ENCODE data around the gene SH3RF3. TPM values are rescaled to one million over a fixed set of nuclear protein-coding genes. Genes with fewer than 3 reads are reported as not detected.

SH3RF3 gene
- polyA plus RNA-seq, 2 donors, result 1.1 to 1.3 TPM

DNA sequence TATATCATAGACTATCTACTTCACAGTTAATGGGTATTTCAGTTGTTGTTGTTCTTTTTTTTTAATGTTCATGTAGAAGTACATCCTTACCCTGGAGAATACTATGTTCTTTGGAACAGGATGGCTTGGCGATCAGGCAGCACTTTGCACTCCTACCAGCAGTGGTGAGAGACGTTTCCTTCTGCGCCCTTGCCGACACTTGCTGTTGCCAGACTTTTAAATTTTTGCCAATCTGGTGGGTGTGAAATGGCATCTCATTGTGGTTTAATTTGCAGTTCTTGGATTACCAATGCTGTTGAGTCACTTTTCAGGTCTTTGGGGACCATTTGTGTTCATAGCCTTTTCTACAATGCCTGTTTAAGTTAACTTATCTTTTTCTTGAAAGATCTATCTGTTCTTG, 197.3 kb downstream of the SH3RF3 start:
- Histone ChIP-seq H3K4me1 (ENCODE audit: control insufficient read depth in 2 of 2, insufficient read depth in 2 of 2, low read length in 1 of 2) (peaks cover 2% of the 10 kb centered on the region in 2 donors), H3K27ac (ENCODE audit: low read depth in 2 of 2, low read length in 1 of 2) (no peak overlapping the region)

DNA sequence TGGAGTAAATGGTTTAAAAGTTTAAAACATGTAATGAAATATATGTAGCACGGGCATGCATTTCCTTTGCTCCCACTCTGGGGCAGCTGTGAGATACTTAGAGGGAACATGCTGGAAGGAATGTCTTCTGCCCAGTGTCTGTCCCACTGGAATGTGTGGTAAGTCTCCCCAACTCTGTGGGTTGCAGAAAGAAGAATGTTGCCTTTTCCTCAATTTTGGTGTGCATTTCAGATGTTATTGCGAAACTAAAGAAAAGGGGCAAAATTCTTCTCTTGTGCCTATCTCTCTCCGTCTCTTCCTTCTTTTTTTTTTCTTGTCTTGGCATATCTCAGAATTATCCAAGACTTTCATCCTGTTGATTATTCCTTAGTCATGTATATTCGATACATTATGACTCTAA, 201.1 kb downstream of the SH3RF3 start:
- WGBS, 2 donors, result 96% methylated on average over 4 of the region's 4 CpGs
- Histone ChIP-seq H3K9me3 (ENCODE audit: control insufficient read depth in 2 of 2, insufficient read depth in 1 of 2, low read depth in 1 of 2, low read length in 1 of 2) (no peaks in the 10 kb centered on the region), H3K4me1 (ENCODE audit: control insufficient read depth in 2 of 2, insufficient read depth in 2 of 2, low read length in 1 of 2) (peaks cover 4 to 9% of the 10 kb centered on the region in 2 donors), H3K36me3 (ENCODE audit: control insufficient read depth in 2 of 2, insufficient read depth in 2 of 2, low read length in 1 of 2) (no peaks in the 10 kb centered on the region), H3K27me3 (ENCODE audit: control insufficient read depth in 1 of 2, insufficient read depth in 2 of 2, low read length in 2 of 2) (no peaks in the 10 kb centered on the region), H3K27ac (ENCODE audit: low read depth in 2 of 2, low read length in 1 of 2) (no peak overlapping the region), H3K4me3 (ENCODE audit: low read depth in 1 of 2, low read length in 2 of 2) (no peak overlapping the region)

More for the DNA sequence above, 197.3 kb downstream of the SH3RF3 start:
- Histone ChIP-seq H3K27me3 (ENCODE audit: control insufficient read depth in 1 of 2, insufficient read depth in 2 of 2, low read length in 2 of 2) (no peaks in the 10 kb centered on the region), H3K9me3 (ENCODE audit: control insufficient read depth in 2 of 2, insufficient read depth in 1 of 2, low read depth in 1 of 2, low read length in 1 of 2) (no peaks in the 10 kb centered on the region), H3K4me3 (ENCODE audit: low read depth in 1 of 2, low read length in 2 of 2) (no peak overlapping the region), H3K36me3 (ENCODE audit: control insufficient read depth in 2 of 2, insufficient read depth in 2 of 2, low read length in 1 of 2) (no peaks in the 10 kb centered on the region)
- WGBS, 2 donors, result 72 to 86% methylated on average over 4 of the region's 4 CpGs

DNA sequence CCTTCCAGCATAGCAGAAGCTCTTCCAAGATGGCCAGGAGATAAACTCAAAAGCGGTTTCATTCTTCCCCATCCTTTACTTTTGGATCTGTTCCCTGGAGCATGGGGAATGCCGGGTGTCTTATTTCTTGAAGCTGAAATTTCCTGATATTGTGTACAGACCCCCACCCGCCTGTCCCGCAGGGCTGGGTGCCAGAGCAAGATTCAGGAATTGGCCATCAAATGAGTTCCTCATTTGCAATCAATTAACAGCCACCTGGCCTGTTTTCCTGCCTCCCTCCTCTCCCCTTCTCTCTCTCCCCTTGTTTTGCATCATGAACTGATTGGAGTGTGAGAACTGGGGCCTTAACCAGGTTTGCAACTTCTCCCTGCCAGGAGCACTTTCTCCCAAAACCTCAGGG, 202.1 kb downstream of the SH3RF3 start:
- Histone ChIP-seq H3K27me3 (ENCODE audit: control insufficient read depth in 1 of 2, insufficient read depth in 2 of 2, low read length in 2 of 2) (no peaks in the 10 kb centered on the region), H3K4me1 (ENCODE audit: control insufficient read depth in 2 of 2, insufficient read depth in 2 of 2, low read length in 1 of 2) (peaks cover 2 to 9% of the 10 kb centered on the region in 2 donors), H3K27ac (ENCODE audit: low read depth in 2 of 2, low read length in 1 of 2) (peak overlapping the region in 1 of 2 donors; percentile 16), H3K9me3 (ENCODE audit: control insufficient read depth in 2 of 2, insufficient read depth in 1 of 2, low read depth in 1 of 2, low read length in 1 of 2) (no peaks in the 10 kb centered on the region), H3K4me3 (ENCODE audit: low read depth in 1 of 2, low read length in 2 of 2) (no peak overlapping the region), H3K36me3 (ENCODE audit: control insufficient read depth in 2 of 2, insufficient read depth in 2 of 2, low read length in 1 of 2) (no peaks in the 10 kb centered on the region)
- WGBS, 2 donors, result 54 to 59% methylated on average over 4 of the region's 4 CpGs

DNA sequence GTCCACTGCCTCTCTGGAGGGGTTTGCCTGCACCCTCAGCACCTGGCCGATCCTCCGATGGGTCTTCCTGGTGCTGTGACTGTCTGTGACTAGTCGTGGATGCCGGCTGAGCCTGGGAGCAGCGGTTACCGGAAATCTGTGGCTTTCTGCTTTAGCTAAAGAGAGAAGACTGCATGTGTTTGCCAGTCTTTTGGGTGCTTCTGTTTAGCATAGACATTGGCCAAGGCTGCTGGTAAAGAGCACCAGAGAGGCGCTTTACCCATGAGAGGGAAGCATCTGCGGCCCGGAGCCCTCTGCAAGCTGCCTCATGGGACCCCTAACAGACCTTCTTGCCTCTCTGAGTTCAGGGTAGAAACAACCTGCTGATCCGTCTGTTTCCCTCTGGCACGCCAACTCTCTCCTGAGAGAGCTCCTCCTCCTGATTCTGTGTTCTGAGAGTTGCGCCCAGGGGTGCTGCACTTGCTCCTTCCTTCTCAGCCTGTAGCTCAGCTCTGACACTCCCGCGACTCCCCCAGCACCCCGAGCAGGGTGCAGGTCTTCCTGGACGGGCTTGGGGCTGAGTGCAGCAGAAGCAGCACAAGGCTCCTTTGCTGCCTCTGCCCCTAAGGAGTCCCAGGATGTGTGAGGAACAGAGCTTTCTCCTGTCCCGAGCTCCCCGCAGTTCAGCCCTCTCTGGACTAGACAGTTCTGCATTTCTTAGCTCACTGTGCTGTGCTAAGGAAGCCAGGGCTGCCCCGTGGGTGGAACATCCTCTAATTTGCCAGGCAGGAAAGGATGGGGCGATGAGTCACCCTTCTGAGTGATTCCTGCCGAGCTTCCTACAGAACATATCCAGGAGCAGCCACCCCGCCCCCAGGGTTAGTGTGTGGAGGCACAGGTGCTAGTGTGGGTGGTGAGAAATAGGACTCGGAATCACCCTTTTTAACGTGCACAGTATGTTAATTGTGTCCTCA, 203.2 kb downstream of the SH3RF3 start:
- H3K4me3 ChIP-seq (ENCODE audit: low read depth in 1 of 2, low read length in 2 of 2), result peak overlapping the region in 1 of 2 donors; percentile 9
- no peaks in the 10 kb centered on the region for H3K9me3 ChIP-seq (ENCODE audit: control insufficient read depth in 2 of 2, insufficient read depth in 1 of 2, low read depth in 1 of 2, low read length in 1 of 2)

DNA sequence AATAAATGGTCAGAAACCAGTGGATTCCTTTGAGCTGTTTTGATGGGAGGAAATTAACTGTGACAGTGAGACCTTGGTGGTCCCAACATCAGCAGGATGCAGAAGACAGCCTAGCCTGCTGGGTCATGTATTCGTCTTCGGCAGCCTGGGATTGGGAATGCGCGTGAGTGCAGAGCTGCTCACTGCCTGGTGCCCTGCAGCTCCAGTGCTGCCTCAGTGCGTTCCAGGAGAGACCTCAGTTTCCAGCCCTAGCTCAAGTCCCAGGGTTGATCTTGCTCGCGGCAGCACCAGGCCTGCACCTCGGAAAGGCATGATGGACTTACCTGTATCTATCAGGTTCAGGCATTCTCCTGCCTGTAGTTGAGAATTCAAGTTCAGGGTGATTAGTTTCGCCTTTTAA, 203.9 kb downstream of the SH3RF3 start:
- WGBS, 2 donors, result 81% methylated on average over 9 of the region's 9 CpGs
- Histone ChIP-seq H3K36me3 (ENCODE audit: control insufficient read depth in 2 of 2, insufficient read depth in 2 of 2, low read length in 1 of 2) (no peaks in the 10 kb centered on the region), H3K27me3 (ENCODE audit: control insufficient read depth in 1 of 2, insufficient read depth in 2 of 2, low read length in 2 of 2) (no peaks in the 10 kb centered on the region), H3K9me3 (ENCODE audit: control insufficient read depth in 2 of 2, insufficient read depth in 1 of 2, low read depth in 1 of 2, low read length in 1 of 2) (no peaks in the 10 kb centered on the region), H3K4me1 (ENCODE audit: control insufficient read depth in 2 of 2, insufficient read depth in 2 of 2, low read length in 1 of 2) (peaks cover 2 to 9% of the 10 kb centered on the region in 2 donors), H3K4me3 (ENCODE audit: low read depth in 1 of 2, low read length in 2 of 2) (no peak overlapping the region), H3K27ac (ENCODE audit: low read depth in 2 of 2, low read length in 1 of 2) (peak overlapping the region in 1 of 2 donors; percentile 48)

More for the DNA sequence above, 203.2 kb downstream of the SH3RF3 start:
- 34 to 43% methylated on average over 24 of the region's 24 CpGs for WGBS, 2 donors
- H3K4me1 ChIP-seq (ENCODE audit: control insufficient read depth in 2 of 2, insufficient read depth in 2 of 2, low read length in 1 of 2), result peaks cover 2 to 9% of the 10 kb centered on the region in 2 donors
- H3K27ac ChIP-seq (ENCODE audit: low read depth in 2 of 2, low read length in 1 of 2), result peak overlapping the region; percentile 32 to 82
- no peaks in the 10 kb centered on the region for H3K36me3 ChIP-seq (ENCODE audit: control insufficient read depth in 2 of 2, insufficient read depth in 2 of 2, low read length in 1 of 2)
- no peaks in the 10 kb centered on the region for H3K27me3 ChIP-seq (ENCODE audit: control insufficient read depth in 1 of 2, insufficient read depth in 2 of 2, low read length in 2 of 2)

DNA sequence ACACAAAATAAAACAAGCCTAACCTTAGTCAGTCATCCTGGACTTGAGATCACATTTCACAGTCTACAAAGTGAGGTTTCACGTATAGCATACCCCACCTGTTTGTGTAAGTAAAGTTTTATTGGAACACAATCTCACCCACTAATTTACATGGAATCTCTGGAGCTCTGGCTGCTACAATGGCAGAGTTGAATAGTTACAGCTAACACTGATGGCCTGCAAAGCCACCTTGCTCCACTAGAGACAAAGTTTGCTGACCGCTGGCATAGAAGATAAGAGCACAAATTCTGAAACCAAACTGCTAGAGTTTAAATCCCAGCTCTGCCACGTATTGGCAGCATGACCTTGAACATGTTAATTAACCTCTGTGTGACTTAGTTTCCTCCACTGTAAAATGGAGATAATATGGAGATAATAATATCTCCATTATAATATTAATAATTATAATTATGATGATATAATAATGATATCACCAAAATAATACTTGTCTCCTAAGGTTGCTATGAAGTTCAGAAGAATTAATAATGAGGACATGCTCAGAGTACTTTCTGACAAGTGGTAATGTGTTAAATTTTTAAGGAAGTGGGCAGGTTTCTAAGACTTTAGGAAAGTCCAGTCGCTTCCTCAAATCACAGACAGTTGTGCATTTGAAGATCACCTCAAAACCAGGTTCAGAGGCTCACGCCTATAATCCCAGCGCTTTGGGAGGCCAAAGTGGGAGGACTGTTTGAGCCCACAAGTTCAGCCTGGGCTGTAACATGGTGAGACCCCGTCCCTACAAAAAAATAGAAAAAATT, 204.6 kb downstream of the SH3RF3 start:
- WGBS, 2 donors, result 82 to 89% methylated on average over 7 of the region's 7 CpGs
- peaks cover 2 to 9% of the 10 kb centered on the region in 2 donors for H3K4me1 ChIP-seq (ENCODE audit: control insufficient read depth in 2 of 2, insufficient read depth in 2 of 2, low read length in 1 of 2)
- H3K27ac ChIP-seq (ENCODE audit: low read depth in 2 of 2, low read length in 1 of 2), result no peak overlapping the region
- no peak overlapping the region for H3K4me3 ChIP-seq (ENCODE audit: low read depth in 1 of 2, low read length in 2 of 2)
- no peaks in the 10 kb centered on the region for H3K9me3 ChIP-seq (ENCODE audit: control insufficient read depth in 2 of 2, insufficient read depth in 1 of 2, low read depth in 1 of 2, low read length in 1 of 2)
- no peaks in the 10 kb centered on the region for H3K36me3 ChIP-seq (ENCODE audit: control insufficient read depth in 2 of 2, insufficient read depth in 2 of 2, low read length in 1 of 2)
- no peaks in the 10 kb centered on the region for H3K27me3 ChIP-seq (ENCODE audit: control insufficient read depth in 1 of 2, insufficient read depth in 2 of 2, low read length in 2 of 2)

DNA sequence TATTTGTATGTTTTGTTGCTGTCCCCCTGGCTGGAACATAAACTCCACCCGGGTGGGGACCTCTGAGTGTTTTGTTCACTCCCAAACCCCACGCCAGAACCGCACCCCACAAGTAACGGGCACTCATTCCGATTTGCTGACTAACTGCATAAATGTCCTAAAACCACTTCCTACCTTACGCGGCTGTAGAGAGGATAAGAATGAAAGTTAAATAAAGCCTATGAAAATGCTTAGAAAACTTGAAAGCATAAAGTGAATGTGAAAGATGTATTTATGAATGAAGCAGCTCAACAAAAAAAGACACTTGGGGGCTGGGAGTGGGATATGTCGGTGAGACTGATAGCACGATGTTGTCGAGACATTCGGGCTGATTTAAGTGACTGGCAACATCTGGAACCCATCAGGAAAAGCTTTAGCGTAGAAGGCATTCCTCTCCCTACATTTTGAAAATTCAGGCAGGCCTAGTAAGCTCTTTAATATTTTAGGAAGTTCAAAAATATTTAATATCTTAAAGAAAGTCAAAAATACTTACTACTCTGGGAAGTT, 206.7 kb downstream of the SH3RF3 start:
- Histone ChIP-seq H3K27me3 (ENCODE audit: control insufficient read depth in 1 of 2, insufficient read depth in 2 of 2, low read length in 2 of 2) (no peaks in the 10 kb centered on the region), H3K9me3 (ENCODE audit: control insufficient read depth in 2 of 2, insufficient read depth in 1 of 2, low read depth in 1 of 2, low read length in 1 of 2) (no peaks in the 10 kb centered on the region), H3K4me3 (ENCODE audit: low read depth in 1 of 2, low read length in 2 of 2) (no peak overlapping the region), H3K27ac (ENCODE audit: low read depth in 2 of 2, low read length in 1 of 2) (no peak overlapping the region), H3K4me1 (ENCODE audit: control insufficient read depth in 2 of 2, insufficient read depth in 2 of 2, low read length in 1 of 2) (peaks cover 2 to 9% of the 10 kb centered on the region in 2 donors), H3K36me3 (ENCODE audit: control insufficient read depth in 2 of 2, insufficient read depth in 2 of 2, low read length in 1 of 2) (no peaks in the 10 kb centered on the region)
- 44 to 49% methylated on average over 12 of the region's 12 CpGs for WGBS, 2 donors

DNA sequence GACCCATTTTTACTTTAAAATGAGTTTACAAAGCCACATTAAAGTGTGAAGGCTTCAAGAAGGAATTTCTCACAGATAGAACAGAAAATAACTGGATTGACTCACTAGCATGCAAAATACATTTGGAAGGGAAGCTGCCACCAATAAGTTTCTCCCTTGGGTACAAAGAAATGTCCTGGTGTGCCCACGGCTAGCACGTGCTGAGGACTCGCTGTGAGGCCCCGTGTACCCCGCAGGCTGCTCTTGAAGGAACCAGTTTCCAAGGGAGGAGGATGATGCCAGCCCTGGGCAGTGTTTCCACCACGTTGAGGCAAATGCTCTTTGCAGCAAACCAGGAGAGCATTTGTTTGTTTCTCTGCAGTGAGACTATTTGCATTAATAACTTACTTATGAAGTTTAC, 207.3 kb downstream of the SH3RF3 start:
- Histone ChIP-seq H3K4me3 (ENCODE audit: low read depth in 1 of 2, low read length in 2 of 2) (no peak overlapping the region), H3K36me3 (ENCODE audit: control insufficient read depth in 2 of 2, insufficient read depth in 2 of 2, low read length in 1 of 2) (no peaks in the 10 kb centered on the region), H3K27ac (ENCODE audit: low read depth in 2 of 2, low read length in 1 of 2) (no peak overlapping the region), H3K9me3 (ENCODE audit: control insufficient read depth in 2 of 2, insufficient read depth in 1 of 2, low read depth in 1 of 2, low read length in 1 of 2) (no peaks in the 10 kb centered on the region), H3K27me3 (ENCODE audit: control insufficient read depth in 1 of 2, insufficient read depth in 2 of 2, low read length in 2 of 2) (no peaks in the 10 kb centered on the region), H3K4me1 (ENCODE audit: control insufficient read depth in 2 of 2, insufficient read depth in 2 of 2, low read length in 1 of 2) (peaks cover 2 to 9% of the 10 kb centered on the region in 2 donors)
- WGBS, 2 donors, result 61 to 67% methylated on average over 6 of the region's 6 CpGs

DNA sequence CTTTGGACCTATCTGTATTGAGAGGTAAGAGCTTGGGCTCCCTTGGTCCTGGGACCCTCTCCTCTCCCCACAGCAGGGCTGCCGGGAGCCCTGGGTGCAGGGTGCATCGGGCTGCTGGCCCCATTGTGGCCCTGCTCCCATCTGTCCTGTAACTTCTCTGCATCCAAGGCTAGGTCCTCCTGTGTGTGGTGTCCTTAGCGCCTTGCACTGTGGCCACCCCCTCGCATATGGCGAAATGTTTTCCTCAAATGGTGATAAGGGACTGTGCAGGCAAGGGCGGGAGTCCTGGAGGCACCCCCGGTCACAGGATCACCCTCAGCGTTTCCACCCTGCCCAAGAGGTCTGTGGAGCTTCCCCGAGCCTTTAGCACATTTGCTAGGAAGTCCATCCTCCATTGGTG, 208.2 kb downstream of the SH3RF3 start:
- Histone ChIP-seq H3K4me3 (ENCODE audit: low read depth in 1 of 2, low read length in 2 of 2) (no peak overlapping the region), H3K9me3 (ENCODE audit: control insufficient read depth in 2 of 2, insufficient read depth in 1 of 2, low read depth in 1 of 2, low read length in 1 of 2) (no peaks in the 10 kb centered on the region), H3K4me1 (ENCODE audit: control insufficient read depth in 2 of 2, insufficient read depth in 2 of 2, low read length in 1 of 2) (peaks cover 2 to 6% of the 10 kb centered on the region in 2 donors), H3K36me3 (ENCODE audit: control insufficient read depth in 2 of 2, insufficient read depth in 2 of 2, low read length in 1 of 2) (no peaks in the 10 kb centered on the region), H3K27ac (ENCODE audit: low read depth in 2 of 2, low read length in 1 of 2) (no peak overlapping the region), H3K27me3 (ENCODE audit: control insufficient read depth in 1 of 2, insufficient read depth in 2 of 2, low read length in 2 of 2) (no peaks in the 10 kb centered on the region)
- 97% methylated on average over 9 of the region's 9 CpGs for WGBS, 2 donors
